NCI-H187 treated with DMSO at 0.1 percent for 48 hours (cell line): Measurements from ENCODE around the gene FOXF2.

Source experiments
- DNase-seq: peaks from one replicate; lab custom pipeline; 2025; lab: John Stamatoyannopoulos, UW

Gene FOXF2

GRCh38 chr6:1407499-1407990 is 18.2 kb downstream of the FOXF2 start:
- no peak for DNase-seq

- DNase-seq = no peak
These were observed 20.5 kb downstream of the FOXF2 start for GRCh38 chr6:1409774-1410465.

- DNase-seq = no peak
These were observed 23.5 kb downstream of the FOXF2 start for GRCh38 chr6:1412901-1413300.

GRCh38 chr6:1415416-1416063 is 26.2 kb downstream of the FOXF2 start:
- DNase-seq = no peak

- no peak for DNase-seq
These were observed 26.9 kb downstream of the FOXF2 start for GRCh38 chr6:1416191-1416760.

GRCh38 chr6:1416820-1417219 is 27.4 kb downstream of the FOXF2 start:
- no peak for DNase-seq

GRCh38 chr6:1417718-1418117 is 28.3 kb downstream of the FOXF2 start:
- DNase-seq = no peak

GRCh38 chr6:1418471-1419191 is 29.3 kb downstream of the FOXF2 start:
- no peak for DNase-seq

- DNase-seq = no peak
These were observed 31.0 kb downstream of the FOXF2 start for GRCh38 chr6:1420382-1420781.

GRCh38 chr6:1422290-1422689 is 32.9 kb downstream of the FOXF2 start:
- no peak for DNase-seq

- no peak for DNase-seq
These were observed 34.2 kb downstream of the FOXF2 start for GRCh38 chr6:1423578-1423977.

GRCh38 chr6:1424306-1424927 is 35.0 kb downstream of the FOXF2 start:
- no peak for DNase-seq

- no peak for DNase-seq
These were observed 37.0 kb downstream of the FOXF2 start for GRCh38 chr6:1426416-1426815.

GRCh38 chr6:1435806-1436205 is 46.4 kb downstream of the FOXF2 start:
- no peak for DNase-seq

GRCh38 chr6:1436334-1437306 is 47.2 kb downstream of the FOXF2 start:
- DNase-seq = no peak

GRCh38 chr6:1437553-1438406 is 48.4 kb downstream of the FOXF2 start:
- DNase-seq = no peak

GRCh38 chr6:1438471-1438881 is 49.1 kb downstream of the FOXF2 start:
- DNase-seq = no peak

- DNase-seq = no peak
These were observed 50.0 kb downstream of the FOXF2 start for GRCh38 chr6:1439349-1439748.

GRCh38 chr6:1442929-1443328 is 53.6 kb downstream of the FOXF2 start:
- no peak for DNase-seq
